Panc1 (cell line): ENCODE measurements around the gene TRAM1L1.

ENCODE experiments used
- CTCF ChIP-seq: fragments of 450-650 bp; IDR thresholded peaks from 2 replicates; pipeline ENCODE4 v1.5.1; 2017; ENCODE audit warnings: mild to moderate bottlenecking
- POLR2AphosphoS5 ChIP-seq: IDR thresholded peaks from 2 replicates; pipeline ENCODE4 v1.6.1; 2012; ENCODE audit warnings: mild to moderate bottlenecking, low read depth, low read length, moderate library complexity
- REST ChIP-seq, 2 experiments: IDR thresholded peaks; 2 replicates each; pipeline ENCODE4 v1.6.1; 2011 to 2012; ENCODE audit warnings: low read depth in 2 of 2, control low read depth in 1 of 2, low read length in 1 of 2, mild to moderate bottlenecking in 1 of 2, moderate library complexity in 1 of 2; ENCODE audit not compliant: insufficient read depth in 1 of 2
- SIN3A ChIP-seq: IDR thresholded peaks from 2 replicates; pipeline ENCODE4 v1.6.1; 2012; ENCODE audit warnings: low read depth, mild to moderate bottlenecking, low read length, moderate library complexity, borderline replicate concordance; ENCODE audit not compliant: insufficient read depth

- TF ChIP-seq CTCF (no peak), POLR2AphosphoS5 (no peak), REST (IDR thresholded peaks at IDR 0.05; ENCODE audit: insufficient read depth in 1 of 2, low read depth in 2 of 2, low read length in 1 of 2) (no peak), SIN3A (no peak)
Observed at GRCh38 chr4:117068120-117068519, 17.3 kb downstream of the TRAM1L1 start.
